ENCODE measurements around the gene IL22RA2.

- TF ChIP-seq CTCF (IDR thresholded peaks at IDR 0.05) (no peak), POLR2A (IDR thresholded peaks at IDR 0.05) (no peak)
Measured at GRCh38 chr6:137210903-137211302, 37.5 kb upstream of the IL22RA2 start.
